Measurements from ENCODE around the gene SLC25A30. TPM values are rescaled to one million over a fixed set of nuclear protein-coding genes. Genes with fewer than 3 reads are reported as not detected.

SLC25A30 gene
- total and polyA plus RNA-seq, 8 donors = 3.8 to 12.3 (median 7.5) TPM

- Histone ChIP-seq H3K36me3 (no peaks in the 10 kb centered on the region), H3K27ac (no peak overlapping the region), H3K27me3 (no peaks in the 10 kb centered on the region), H3K9me3 (no peaks in the 10 kb centered on the region), H3K4me3 (no peak overlapping the region), H3K4me1 (peaks cover 0 to 3% (median 0%) of the 10 kb centered on the region in 3 donors)
- WGBS, 2 donors = 59 to 68% methylated on average over 3 of the region's 3 CpGs
- DNase-seq = no peak
- ATAC-seq = peak in 1 of 4 donors; percentile 7
- no peak for TF ChIP-seq CTCF (IDR thresholded peaks at IDR 0.05)
- intact Hi-C loops (cut with DNase I) = no loop called here
- FAIRE-seq = no peak
Measured at GRCh38 chr13:45368571-45368970, 49.6 kb downstream of the SLC25A30 start.

- WGBS, 2 donors = 79 to 93% methylated on average over 4 of the region's 4 CpGs
- TF ChIP-seq CTCF (IDR thresholded peaks at IDR 0.05) = no peak
- H3K4me1 ChIP-seq = peaks cover 0 to 3% (median 0%) of the 10 kb centered on the region in 3 donors
- H3K9me3 ChIP-seq = no peaks in the 10 kb centered on the region
- ATAC-seq (no peak), DNase-seq (no peak), FAIRE-seq (no peak)
- intact Hi-C loops (cut with DNase I) = no loop called here
- no peaks in the 10 kb centered on the region for H3K36me3 ChIP-seq
- no peak overlapping the region for H3K27ac ChIP-seq
- H3K27me3 ChIP-seq = no peaks in the 10 kb centered on the region
- H3K4me3 ChIP-seq = no peak overlapping the region
Measured at GRCh38 chr13:45368005-45368404, 50.2 kb downstream of the SLC25A30 start.

- DNase-seq (peak in 3 of 6 donors; percentile 16 to 43 (median 33)), FAIRE-seq (no peak), ATAC-seq (peak in 3 of 4 donors; percentile 52 to 85 (median 80))
- peaks cover 0 to 3% (median 0%) of the 10 kb centered on the region in 3 donors for H3K4me1 ChIP-seq
- no peak overlapping the region for H3K4me3 ChIP-seq
- WGBS, 2 donors = 67 to 75% methylated on average over 2 of the region's 2 CpGs
- intact Hi-C loops (cut with DNase I) = no loop called here
- no peaks in the 10 kb centered on the region for H3K27me3 ChIP-seq
- H3K27ac ChIP-seq = no peak overlapping the region
- H3K36me3 ChIP-seq = no peaks in the 10 kb centered on the region
- no peaks in the 10 kb centered on the region for H3K9me3 ChIP-seq
- TF ChIP-seq CTCF (IDR thresholded peaks at IDR 0.05) = no peak
Measured at GRCh38 chr13:45367358-45367757, 50.8 kb downstream of the SLC25A30 start.

DNA sequence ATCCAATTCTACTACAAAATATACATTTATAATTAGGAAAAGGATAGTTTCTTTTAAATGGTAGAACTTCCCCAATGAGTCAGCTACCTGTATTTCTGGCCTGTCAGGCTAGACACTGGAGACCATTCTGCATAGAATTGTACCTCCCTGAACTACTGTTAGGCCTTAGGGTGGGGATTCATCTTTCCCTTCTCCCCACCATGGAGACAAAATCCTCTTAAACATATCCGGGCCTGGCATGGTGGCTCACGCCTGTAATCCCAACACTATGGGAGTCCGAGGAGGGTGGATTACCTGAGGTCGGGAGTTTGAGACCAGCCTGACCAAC lies 52.7 kb downstream of the SLC25A30 start:
- Histone ChIP-seq H3K36me3 (no peaks in the 10 kb centered on the region), H3K27ac (no peak overlapping the region), H3K27me3 (no peaks in the 10 kb centered on the region), H3K9me3 (no peaks in the 10 kb centered on the region), H3K4me3 (no peak overlapping the region), H3K4me1 (no peaks in the 10 kb centered on the region)
- TF ChIP-seq CTCF (IDR thresholded peaks at IDR 0.05) = no peak
- ATAC-seq (no peak), DNase-seq (no peak), FAIRE-seq (no peak)
- intact Hi-C loops (cut with DNase I) = no loop called here
- WGBS, 2 donors = 95 to 96% methylated on average over 4 of the region's 4 CpGs

DNA sequence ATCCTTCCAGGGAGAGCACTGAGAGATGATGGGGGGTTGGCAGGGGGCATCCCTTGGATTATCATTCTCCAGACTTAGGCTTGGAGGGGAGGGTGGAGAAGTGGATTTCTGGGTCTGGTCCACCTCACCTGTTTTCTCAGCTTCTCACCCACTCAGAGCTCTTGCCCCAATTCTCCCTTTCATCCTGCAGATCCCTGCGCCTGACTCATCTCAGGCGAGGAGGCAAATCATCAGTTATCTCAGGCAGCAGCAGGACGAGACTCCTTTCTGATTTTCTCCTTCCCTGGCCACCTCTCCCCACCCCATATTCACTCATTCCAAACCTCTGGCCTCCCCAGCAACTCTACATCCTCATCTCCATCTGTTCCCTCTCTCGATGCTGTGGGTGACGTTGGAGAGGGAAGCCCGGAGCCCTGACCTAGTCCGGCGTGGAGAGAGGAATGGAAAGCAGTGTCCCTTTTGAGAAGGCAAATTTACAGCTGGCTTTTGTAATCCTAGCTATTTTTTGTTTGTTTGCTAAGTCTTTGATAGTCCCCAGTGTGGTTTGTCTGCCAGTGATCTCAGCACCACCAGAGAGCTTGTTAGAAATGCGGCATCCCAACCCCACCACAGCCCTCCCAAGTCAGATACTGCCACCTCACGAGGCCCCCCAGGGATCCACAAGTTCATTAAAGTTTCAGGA lies 53.2 kb downstream of the SLC25A30 start:
- Histone ChIP-seq H3K27ac (no peak overlapping the region), H3K4me3 (no peak overlapping the region), H3K4me1 (no peaks in the 10 kb centered on the region), H3K9me3 (no peaks in the 10 kb centered on the region), H3K27me3 (no peaks in the 10 kb centered on the region), H3K36me3 (no peaks in the 10 kb centered on the region)
- FAIRE-seq (no peak), ATAC-seq (no peak), DNase-seq (no peak)
- TF ChIP-seq CTCF (IDR thresholded peaks at IDR 0.05) = no peak
- 90 to 91% methylated on average over 10 of the region's 10 CpGs for WGBS, 2 donors
- intact Hi-C loops (cut with DNase I) = no loop called here
